Airway epithelial cell (primary cell): ENCODE measurements around the gene GOLPH3L. TPM values are rescaled to one million over a fixed set of nuclear protein-coding genes. Genes with fewer than 3 reads are reported as not detected.

Experiments used
- total RNA-seq: library from RNA; depleted of rRNA; stranded (reverse); fragments of >200 nt; gene quantifications from 2 replicates; pipeline ENCODE4 v1.2.3, GENCODE V29; 2015

Gene GOLPH3L
- 16.4 and 22.5 TPM in 2 replicates for total RNA-seq

GRCh38 chr1:150696995-150697927, at the start of gene GOLPH3L:
Gene GOLPH3L (minus strand): TSS chr1:150697154. CDS start chr1:150694838, 2,316 bp downstream.

GRCh38 chr1:150720703-150721102, 23.7 kb upstream of the GOLPH3L start, which contains the start of gene HORMAD1:
Gene HORMAD1 (minus strand): TSS chr1:150720895. CDS start chr1:150719505, 1,390 bp downstream.

GRCh38 chr1:150629115-150629928, 67.6 kb downstream of the GOLPH3L start, which contains the start of gene ENSA:
Gene ENSA (minus strand): TSS chr1:150629612. CDS start chr1:150629470, 142 bp downstream.

Other genes starting within 250 kb of the GOLPH3L start
- 18.7 and 26.7 TPM in 2 replicates for gene TARS2, start 209.7 kb downstream of the GOLPH3L start, total RNA-seq
- 19.6 and 28.6 TPM in 2 replicates for gene ECM1, start 189.0 kb downstream of the GOLPH3L start, total RNA-seq
- gene FALEC, start 181.4 kb downstream of the GOLPH3L start, total RNA-seq: 0.63 TPM in 1 of 2 replicates, not detected in the other
- gene ADAMTSL4, start 147.7 kb downstream of the GOLPH3L start, total RNA-seq: 14.4 and 21.1 TPM in 2 replicates
- gene MCL1, start 117.5 kb downstream of the GOLPH3L start, total RNA-seq: 257 and 258 TPM in 2 replicates
- 157 and 349 TPM in 2 replicates for gene ENSA, start 67.5 kb downstream of the GOLPH3L start, total RNA-seq
- not detected in 2 replicates for gene HORMAD1, start 23.7 kb upstream of the GOLPH3L start, total RNA-seq
- gene CTSS, start 68.6 kb upstream of the GOLPH3L start, total RNA-seq: 3.4 and 6.2 TPM in 2 replicates
- 0.79 and 1.9 TPM in 2 replicates for gene CTSK, start 111.1 kb upstream of the GOLPH3L start, total RNA-seq
- 12.9 and 19.6 TPM in 2 replicates for gene ARNT, start 179.4 kb upstream of the GOLPH3L start, total RNA-seq
- gene CTXND2, start 190.0 kb upstream of the GOLPH3L start, total RNA-seq: not detected in 2 replicates
- 19.0 and 23.6 TPM in 2 replicates for gene SETDB1, start 229.2 kb upstream of the GOLPH3L start, total RNA-seq